DMS79 (cell line): ENCODE results near the gene AADACL3.

Source experiments
- DNase-seq: peaks from one replicate; lab custom pipeline; 2025; lab: John Stamatoyannopoulos, UW

AADACL3 gene

DNA sequence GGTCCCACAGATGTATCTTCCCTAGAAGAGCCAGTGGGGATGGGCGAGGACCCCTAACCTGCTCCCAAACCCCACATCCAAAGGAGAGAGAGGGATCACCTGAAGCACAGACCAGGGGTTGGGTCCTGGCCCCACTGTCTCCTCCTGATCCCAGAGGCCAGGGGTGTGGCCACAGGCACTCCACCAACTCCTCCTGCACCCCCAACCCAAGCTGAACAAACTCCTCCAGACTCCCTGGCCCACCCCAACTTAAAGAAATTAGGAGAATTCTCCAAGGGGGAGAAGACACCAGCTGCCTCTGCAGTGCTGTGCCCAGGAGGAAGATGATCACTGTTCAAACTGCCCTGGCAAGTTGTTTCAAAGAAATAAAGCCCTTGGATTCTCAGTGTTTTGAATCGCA is 53.1 kb downstream of the AADACL3 start:
- DNase-seq: no peak

GRCh38 chr1:12769976-12770505 is 54.1 kb downstream of the AADACL3 start:
- DNase-seq: no peak

DNA sequence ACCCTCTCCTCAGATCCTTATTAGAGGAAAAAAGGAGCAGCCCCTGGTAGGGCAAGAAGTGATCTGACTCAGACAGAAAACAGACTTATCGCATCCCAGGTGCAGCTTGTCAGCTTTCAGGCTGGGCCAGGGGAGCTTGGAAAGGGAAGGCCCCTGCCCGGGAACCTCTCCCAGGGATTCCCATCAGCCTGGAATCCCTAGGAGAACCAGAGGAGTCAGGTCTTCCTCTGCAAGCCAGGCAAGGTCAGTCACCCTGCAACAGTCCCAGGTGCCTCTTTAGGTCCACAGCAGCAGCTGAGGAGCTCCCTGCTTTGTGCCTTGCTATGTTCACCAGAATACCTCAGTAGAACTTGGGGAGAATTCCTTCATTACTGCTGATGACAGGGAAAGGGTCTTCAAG is 54.7 kb downstream of the AADACL3 start:
- DNase-seq: no peak

- DNase-seq: no peak
Measured at GRCh38 chr1:12771186-12771585, 55.3 kb downstream of the AADACL3 start.

DNA sequence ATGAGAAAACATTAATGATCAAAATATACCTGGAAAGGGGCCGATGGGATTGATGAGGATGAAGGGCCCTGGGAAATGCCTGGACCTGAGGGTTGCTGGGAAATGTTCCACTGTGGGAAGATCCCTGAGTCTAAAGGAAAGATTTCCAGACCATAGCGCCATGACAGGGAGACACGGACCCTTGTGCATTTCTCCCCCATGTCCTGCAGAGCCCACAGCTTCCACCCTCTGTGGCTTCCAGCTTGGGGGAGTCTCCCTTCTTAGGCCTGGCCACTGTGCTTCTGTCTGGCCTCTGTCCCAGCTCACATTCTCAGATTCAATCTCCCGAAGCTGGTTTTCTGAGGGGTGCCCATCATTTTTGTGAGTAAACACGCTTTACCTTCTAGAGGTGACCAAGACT is 56.6 kb downstream of the AADACL3 start:
- DNase-seq: no peak

DNA sequence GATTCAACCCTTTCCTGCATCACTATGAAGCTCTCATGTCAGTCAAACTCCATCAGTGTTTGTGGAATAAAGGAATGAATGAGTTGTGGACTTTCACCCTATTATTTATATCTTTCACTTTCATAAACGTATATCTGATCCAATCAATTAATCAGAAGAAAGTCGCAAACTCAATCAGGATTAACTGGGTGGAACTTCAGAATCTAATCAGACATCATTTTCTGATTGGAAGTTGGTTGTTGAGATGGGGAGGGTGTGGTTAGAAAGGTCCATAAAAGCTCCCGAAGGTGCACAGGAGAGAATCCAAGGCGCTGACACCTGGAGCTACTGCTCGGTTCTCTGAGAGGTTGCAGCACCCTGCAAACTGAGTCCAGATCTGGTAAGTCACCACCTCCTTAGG is 57.5 kb downstream of the AADACL3 start, which contains the start of gene PRAMEF12:
Gene PRAMEF12, plus strand, starts transcription at position 301 of the 400 bp plus-strand sequence. CDS start 1,130 bp downstream, outside the sequence.
- DNase-seq: no peak

GRCh38 chr1:12774801-12775345 is 59.0 kb downstream of the AADACL3 start:
- no peak for DNase-seq

GRCh38 chr1:12775443-12775842 is 59.5 kb downstream of the AADACL3 start:
- DNase-seq: no peak

DNA sequence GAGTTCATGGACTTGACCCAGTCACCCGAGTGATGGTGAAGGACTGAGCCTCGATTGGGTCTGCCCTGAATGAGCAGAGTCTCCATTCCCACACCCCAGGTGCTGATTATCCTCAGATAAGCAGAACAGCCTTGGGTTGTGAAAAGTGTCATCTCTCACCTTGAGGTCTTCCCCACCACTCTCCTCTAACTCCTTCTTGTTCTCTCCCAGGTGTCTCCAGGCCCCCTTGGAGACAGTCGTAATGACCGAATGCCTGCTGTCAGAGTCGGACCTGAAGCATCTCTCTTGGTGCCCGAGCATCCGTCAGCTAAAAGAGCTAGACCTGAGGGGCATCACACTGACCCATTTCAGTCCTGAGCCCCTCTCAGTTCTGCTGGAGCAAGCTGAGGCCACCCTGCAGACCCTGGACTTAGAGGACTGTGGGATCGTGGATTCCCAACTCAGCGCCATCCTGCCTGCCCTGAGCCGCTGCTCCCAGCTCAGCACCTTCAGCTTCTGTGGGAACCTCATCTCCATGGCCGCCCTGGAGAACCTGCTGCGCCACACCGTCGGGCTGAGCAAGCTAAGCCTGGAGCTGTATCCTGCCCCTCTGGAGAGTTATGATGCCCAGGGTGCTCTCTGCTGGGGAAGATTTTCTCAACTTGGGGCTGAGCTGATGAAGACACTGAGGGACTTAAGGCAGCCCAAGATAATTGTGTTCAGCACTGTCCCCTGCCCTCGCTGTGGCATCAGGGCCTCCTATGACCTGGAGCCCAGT is 61.1 kb downstream of the AADACL3 start:
- DNase-seq: no peak
